Amniotic epithelial cell (primary cell): ENCODE results near the gene NAT14.

Experiments used
- DNase-seq: peaks from one replicate; pipeline ENCODE4 v3.0.0-alpha.2; 2010; ENCODE audit warnings: low read depth

The NAT14 gene

DNA sequence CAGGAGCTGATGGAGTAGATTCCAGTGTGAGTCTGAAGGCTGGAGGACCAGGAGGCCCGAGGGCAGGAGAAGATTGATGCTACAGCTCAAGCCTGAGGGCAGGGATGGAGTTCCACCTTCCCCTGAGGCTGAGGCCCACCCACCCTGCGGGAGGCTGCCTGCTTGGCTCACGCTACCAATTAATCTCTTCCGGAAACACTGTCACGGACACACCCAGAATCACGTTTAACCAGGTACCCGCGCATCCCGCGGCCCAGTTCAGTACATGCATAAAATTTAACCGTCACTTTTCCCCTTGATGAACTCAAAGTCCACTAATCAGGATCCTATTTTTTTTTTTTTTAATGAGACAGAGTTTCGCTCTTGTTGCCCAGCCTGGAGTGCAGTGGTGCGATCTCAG is 13.7 kb upstream of the NAT14 start:
- DNase-seq = no peak

DNA sequence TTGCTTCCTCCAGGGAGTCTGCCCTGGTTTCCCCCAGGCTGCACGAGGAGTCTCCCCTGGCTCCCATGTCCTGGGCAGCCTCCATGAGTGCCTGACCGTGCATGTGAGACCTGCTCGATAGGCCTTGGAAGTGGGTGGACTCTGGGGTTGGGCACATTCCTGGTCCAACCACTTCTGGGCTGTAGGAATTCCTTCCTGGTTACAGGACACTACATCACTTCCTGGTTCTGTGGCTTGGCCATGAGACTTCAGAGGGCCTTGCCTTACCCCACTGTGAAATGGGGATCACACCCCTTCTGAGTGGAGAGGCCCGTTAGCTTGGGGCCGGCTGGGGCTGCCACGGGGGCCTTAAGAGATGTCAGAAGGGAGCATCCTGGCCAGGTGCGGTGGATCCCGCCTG is 12.5 kb upstream of the NAT14 start:
- DNase-seq = peak; percentile 79

DNA sequence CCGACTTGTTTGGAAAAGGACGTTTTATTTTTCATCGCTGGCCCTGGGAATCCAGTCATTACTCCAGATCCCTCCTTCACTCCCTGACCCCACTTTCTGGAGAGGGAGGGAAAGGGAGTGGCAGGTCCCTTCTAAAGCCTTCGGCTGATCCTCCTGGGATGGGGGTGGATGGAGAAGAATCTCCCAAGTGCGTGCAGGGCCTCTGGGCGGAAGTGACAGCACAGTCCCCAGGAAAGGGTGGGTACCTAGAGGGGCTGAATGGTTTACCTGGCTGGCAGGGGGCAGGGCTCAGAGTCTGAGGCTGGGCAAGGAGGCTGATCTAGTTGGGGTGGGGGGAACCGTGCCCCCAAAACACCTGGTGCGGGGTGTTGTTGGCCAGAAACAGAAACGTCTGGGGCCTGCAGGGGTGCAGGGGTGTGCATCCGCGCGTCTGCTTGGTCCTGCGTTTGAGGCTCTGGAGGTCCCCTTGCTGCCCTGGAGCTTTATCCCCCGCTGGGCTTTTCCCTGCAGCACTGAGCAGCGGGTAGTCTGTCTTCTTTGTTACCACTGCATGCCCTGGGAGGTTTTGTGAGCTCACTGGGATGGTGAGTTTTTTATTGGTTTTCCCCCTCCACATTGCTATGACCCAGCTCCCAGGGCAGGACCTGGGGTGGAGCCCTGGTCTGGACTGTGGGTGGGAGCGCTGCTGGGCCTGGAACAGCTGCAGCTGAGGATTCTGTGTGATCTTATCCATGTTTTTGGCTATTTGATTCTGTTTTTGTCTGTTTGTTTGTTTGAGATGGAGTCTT is 11.6 kb upstream of the NAT14 start:
- DNase-seq = peak; percentile 59

DNA sequence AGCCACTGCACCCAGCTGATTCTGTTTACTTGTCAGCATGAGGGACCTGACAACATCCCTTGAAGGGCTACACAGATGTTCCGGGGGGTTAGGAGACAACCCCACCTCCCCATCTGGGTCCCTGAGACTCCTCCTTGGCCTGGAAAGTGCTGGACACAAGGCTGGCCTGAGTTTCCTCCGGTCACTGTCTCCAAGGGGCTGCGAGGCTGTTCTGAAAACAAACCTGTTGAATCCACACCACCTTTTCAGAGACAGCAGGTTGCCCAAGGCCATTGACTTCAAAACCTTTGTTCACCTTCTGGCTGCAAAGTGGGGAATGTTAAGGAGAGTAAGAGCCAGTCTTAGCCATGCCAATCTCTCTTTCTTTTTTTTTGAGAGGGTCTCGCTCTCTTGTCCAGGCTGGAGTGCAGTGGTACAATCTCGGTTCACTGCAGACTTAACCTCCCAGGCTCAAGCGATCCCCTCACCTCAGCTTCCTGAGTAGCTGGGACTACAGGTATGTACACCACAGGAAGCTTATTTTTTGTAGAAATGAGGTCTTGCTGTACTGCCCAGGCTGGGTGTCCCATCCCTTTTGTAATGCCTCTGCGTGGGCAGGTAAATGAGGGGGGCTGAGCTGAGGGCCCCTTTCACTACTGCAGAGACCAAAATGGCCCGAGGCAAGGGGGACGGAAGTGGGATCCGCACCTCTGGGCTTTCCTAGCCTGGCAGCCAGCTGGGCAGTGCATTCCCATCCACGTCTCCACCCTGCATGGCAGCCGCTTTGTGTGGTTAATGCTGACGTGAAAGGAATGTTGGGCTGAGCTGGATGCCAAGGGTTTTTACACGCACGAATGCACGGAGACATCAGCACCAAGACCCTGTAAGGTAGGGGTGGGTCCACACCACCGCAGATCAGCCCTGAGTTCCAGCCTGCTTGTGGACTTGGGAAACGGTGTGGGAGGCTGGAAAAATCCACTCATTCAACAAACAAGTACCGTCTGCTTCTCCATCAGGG is 10.4 kb upstream of the NAT14 start:
- DNase-seq = peak; percentile 91

DNA sequence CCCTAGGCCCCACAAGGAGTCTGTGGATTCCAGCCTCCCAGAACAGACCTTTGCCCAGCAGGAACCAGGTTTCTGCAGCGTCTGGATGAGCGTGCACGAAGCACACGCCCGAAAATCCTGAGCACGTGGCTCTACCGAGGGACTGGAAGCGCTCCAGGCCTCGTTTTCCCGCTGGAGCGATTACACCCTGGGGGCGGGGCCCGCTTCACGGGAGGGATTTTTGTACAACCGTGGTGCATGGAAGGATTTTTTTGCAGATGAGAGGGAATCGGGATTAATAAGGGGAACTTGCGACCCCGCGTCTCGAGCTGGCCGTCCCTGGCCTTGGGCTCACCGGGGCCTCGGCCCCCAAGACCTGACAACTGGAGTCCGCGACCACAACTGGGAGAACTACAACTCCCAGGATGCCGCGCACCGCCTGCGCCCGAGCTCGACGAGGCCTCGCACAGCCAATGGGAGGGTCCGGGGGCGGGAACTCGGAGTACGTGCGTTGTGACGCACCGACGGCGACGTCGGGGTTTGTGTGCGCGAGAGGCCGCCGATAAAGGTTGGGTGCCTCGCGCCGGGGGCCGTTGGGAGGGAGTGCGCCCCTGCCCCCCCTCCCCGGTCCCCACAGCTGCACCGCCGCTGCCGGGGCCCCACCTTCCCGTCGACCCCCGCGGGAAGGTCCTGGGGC is 8.8 kb upstream of the NAT14 start, which contains the start of gene ZNF628:
ZNF628 (plus strand) TSS at position 518 of the 676 bp plus-strand sequence. CDS start 3,294 bp downstream, outside the sequence.
- peak; percentile 97 for DNase-seq

DNA sequence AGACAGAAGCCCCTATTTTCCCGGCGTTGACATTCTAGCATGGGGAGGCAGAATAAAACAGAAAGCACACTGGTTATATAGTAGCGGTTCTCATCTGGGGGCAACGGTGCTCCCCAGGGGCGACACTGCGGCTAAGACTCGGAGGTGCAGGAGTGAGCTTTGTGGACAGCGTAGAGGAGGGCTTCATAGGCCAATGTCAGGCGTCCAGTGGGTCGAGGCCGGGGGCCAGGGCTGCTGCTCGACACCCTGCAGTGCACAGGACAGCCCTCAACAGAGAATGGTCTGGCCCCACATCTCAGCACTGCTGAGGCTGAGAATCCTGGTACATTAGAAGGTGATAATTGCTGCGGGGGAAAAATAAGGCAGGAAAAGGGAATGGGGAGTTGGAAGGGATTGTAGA is 7.1 kb upstream of the NAT14 start:
- DNase-seq = no peak

DNA sequence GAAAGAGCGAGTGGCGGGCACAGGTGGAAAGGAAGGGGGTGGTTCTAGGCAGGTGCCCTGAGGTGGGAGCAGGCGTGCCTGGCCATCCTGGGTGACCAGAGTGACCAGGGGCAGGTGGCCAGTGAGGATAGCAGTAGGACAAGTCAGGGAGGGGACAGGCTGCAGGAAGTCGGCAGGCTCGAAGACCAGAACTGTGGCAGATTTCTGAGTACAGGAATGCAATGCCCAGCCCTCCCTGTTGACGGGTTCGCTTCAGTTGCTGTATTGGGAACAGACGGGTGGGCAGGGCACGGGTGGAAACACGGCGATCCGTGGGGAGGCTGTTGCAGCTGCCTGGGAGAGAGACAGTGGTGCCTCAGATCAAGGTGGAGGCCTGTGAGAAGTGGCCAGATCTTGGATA is 6.6 kb upstream of the NAT14 start:
- no peak for DNase-seq

DNA sequence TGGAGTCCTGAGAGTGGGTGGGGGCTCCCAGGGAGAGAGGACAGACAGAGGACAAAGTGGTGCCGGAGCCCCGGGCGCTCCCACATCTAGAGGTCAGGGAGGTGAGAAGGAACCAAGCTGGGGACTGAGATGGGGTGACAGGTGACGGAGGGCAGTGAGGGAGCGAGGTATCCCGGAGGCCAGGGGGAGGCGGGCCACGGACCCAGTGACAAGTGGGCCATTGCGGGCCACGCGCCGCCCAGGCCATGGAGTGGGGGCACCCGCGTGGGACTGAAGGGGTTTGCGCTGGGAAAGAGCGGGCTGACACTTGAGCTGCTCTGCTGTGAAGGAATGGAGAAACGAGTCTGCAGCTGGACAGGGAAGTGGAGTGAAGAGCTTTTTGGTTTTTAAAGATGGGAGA is 5.9 kb upstream of the NAT14 start:
- no peak for DNase-seq

DNA sequence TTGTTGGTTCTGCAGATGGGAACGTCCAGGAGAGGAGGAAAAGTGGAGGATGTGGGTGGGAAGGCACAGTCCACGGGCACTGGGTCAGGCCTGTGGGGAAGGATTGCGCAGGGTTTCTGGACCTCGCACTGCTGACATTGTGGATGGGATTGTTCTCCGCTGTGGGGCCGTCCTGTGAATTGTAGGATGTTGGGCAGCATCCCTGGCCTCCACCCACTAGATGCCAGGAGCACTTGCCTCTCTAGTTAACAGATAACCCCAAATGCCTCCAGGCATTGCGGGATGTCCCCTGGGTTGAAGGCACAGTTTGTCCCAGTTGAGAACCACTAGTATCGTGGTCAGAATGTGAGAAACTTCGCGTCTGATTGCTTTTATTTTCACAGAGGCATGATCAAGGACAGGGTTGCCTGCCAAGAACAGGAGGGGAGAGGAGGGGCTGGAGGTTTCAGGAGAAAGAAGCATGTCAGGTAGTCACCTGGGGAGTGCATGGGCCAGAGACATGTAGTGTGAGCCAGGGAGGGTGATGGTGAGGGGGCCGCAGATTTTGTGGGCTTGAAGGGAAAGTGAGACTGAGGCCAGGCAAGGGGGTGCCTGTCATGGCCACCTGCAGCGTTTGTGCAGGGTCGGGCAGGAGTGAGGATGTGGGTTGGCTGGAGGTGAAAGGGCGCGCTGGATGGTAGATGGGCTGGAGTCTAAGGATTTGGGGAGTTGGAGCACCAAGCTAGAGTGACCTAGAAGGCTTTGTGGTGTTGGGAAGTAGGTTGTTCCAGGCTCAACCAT is 5.3 kb upstream of the NAT14 start:
- DNase-seq = no peak

DNA sequence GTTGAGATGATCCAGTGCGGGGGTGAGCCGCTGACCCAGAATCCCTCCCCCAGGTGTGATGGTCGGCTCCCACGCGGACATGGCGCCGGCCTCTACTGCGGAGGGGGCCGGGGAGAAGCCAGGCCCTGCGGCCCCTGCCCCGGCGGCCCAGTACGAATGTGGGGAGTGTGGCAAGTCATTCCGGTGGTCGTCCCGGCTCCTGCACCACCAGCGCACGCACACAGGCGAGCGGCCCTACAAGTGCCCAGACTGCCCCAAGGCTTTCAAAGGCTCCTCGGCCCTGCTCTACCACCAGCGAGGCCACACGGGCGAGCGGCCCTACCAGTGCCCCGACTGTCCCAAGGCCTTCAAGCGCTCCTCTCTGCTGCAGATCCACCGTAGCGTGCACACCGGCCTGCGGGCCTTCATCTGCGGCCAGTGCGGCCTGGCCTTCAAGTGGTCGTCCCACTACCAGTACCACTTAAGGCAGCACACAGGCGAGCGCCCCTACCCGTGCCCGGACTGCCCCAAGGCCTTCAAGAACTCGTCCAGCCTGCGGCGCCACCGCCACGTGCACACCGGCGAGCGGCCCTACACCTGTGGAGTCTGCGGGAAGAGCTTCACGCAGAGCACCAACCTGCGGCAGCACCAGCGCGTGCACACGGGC is 3.7 kb upstream of the NAT14 start:
- DNase-seq = no peak

DNA sequence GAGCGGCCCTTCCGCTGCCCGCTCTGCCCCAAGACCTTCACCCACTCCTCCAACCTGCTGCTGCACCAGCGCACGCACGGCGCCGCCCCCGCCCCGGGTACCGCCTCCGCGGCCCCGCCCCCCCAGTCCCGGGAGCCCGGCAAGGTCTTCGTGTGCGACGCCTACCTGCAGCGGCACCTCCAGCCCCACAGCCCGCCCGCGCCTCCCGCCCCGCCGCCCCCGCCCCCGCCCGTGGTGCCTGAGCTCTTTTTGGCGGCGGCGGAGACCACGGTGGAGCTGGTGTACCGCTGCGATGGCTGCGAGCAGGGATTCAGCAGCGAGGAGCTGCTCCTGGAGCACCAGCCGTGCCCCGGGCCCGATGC is 3.2 kb upstream of the NAT14 start:
- no peak for DNase-seq

DNA sequence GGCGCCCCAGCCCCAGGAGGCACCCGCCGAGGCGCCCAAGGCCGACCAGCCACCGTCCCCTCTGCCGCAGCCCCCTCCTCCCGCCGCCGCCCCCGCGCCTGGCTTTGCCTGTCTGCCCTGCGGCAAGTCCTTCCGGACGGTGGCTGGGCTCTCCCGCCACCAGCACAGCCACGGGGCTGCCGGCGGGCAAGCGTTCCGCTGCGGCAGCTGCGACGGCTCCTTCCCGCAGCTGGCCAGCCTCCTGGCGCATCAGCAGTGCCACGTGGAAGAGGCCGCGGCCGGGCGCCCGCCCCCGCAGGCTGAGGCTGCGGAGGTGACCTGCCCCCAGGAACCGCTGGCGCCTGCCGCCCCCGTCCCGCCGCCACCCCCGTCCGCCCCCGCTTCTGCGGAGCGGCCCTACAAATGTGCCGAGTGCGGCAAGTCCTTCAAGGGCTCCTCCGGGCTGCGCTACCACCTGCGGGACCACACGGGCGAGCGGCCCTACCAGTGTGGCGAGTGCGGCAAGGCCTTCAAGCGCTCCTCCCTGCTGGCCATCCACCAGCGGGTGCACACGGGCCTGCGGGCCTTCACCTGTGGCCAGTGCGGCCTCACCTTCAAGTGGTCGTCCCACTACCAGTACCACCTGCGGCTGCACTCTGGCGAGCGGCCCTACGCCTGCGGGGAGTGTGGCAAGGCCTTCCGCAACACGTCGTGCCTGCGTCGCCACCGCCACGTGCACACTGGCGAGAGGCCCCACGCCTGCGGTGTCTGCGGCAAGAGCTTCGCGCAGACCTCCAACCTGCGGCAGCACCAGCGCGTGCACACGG is 2.6 kb upstream of the NAT14 start:
- no peak for DNase-seq

DNA sequence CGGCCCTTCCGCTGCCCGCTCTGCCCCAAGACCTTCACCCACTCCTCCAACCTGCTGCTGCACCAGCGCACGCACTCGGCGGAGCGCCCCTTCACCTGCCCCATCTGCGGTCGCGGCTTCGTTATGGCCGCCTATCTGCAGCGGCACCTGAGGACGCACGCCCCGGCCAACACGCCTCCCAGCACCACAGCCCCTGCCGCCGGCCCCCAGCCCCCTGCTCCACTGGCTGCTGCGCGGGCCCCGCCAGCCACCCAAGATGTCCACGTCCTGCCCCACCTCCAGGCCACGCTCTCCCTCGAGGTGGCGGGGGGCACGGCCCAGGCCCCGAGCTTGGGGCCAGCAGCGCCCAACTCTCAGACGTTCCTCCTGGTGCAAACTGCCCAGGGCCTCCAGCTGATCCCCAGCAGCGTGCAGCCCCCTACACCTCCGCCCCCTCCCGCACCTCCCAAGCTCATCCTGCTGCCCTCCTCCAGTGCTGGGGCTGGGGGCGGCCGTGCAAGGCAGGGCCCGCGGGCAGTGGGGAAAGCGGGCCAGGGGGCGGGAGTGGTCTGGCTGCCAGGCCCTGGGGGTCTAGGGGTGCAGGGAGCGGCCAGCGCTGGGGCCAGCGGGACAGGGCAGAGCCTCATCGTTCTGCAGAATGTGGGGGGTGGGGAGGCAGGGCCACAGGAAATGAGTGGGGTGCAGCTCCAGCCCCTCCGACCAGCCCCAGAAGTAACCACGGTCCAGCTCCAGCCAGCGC is 1.9 kb upstream of the NAT14 start:
- DNase-seq = no peak

DNA sequence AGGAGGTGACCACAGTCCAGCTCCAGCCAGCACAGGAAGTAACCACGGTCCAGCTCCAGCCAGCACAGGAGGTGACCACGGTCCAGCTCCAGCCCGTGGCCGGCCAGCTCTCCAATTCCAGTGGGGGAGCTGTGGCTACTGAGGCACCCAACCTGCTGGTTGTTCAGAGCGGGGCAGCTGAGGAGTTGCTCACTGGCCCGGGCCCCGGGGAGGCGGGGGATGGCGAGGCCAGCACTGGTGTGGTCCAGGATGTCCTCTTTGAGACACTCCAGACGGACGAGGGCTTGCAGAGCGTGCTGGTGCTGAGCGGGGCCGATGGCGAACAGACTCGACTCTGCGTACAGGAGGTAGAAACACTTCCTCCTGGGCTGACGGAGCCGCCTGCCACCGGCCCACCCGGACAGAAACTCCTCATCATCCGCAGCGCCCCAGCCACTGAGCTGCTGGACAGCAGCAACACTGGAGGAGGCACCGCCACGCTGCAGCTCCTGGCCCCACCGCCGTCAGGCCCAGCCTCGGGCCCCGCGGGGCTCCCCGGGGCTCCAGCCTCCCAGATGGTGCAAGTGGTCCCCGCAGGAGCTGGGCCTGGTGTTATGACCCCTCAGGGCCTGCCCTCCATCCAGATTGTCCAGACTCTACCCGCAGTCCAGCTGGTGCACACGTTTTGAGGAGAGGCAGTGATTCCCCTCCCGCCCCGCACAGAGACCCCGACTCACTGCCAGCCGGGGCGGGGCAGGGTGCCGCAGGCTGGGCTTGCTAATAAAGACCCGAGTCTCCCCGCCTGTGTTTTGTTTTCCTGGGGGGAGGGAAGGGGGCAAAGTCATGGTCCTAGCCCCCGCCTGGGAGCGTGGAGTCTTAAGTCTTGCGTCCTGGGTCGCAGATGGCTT is 1.0 kb upstream of the NAT14 start:
- no peak for DNase-seq

DNA sequence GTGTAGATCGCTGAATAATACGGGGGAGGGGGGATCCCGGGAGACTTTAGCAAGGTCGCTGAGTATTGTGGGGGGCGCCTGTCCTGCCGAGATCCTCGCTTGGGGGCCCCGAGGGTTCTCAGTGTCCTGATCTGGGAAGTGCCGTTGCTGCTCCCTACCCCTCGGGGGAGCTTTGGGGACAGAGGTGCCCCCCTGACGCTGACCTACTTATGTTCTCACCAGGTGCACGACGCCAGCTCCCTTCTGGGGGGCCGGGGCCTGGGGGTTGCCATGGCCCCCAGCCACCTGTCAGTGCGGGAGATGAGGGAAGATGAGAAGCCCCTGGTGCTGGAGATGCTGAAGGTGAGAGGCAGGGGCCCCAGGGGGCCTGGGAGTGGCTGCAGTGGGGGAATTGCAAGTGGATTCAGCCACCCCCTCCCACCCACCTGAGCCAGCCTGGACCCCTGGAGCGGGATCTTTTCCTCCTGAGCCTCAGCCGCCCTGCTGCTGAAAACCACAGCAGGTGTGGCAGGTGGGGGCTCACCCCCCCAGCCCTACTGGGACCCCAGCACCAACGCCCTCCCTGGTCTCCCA is 537 bp downstream of the NAT14 start:
- DNase-seq = no peak

DNA sequence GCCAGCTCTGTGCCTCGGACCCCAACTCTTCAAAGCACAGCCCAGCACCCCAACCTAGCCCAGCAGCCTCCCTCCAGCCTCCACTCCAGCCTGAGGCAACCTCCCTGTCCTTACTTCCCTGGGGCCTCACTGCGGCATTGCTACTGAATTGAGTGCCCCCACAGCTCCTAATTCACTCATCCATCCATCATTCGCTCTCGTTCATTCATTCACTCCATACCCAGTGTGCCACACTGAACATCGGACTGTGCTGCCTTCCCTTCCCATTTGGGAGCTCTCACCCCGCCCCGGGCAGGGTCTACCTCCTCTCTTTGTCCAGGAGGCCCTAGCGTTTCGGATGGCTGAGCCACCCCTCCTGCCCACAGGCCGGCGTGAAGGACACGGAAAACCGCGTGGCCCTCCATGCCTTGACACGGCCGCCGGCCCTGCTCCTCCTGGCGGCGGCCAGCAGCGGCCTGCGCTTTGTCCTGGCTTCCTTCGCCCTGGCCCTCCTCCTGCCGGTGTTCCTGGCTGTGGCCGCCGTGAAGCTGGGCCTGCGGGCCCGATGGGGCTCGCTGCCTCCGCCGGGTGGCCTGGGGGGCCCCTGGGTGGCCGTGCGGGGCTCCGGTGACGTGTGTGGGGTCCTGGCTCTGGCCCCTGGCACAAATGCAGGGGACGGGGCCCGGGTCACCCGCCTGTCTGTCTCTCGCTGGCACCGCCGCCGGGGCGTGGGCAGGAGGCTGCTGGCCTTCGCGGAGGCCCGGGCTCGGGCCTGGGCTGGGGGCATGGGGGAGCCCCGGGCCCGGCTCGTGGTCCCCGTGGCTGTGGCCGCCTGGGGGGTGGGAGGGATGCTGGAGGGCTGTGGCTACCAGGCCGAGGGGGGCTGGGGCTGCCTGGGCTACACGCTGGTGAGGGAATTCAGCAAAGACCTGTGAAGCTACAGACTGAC is 1.3 kb downstream of the NAT14 start:
- no peak for DNase-seq
